Endothelial cell of umbilical vein (primary cell): ENCODE measurements around the gene LRRC8B. TPM values are rescaled to one million over a fixed set of nuclear protein-coding genes. Genes with fewer than 3 reads are reported as not detected.
A peak's percentile ranks its signal among the peaks of the same experiment; 100 is the strongest.

ENCODE experiments used
- BruUV-seq: library from RNA; stranded (reverse); fragments of 400-500 nt; replicated peaks from 2 replicates; lab custom pipeline; 2021; lab: Mats Ljungman, UMichigan
- CTCF ChIA-PET: fragments of 300-600, 350-600 bp; sonication (Branson Sonifier 250); formaldehyde crosslinking; loops from one replicate; lab custom pipeline; 2021; ENCODE audit warnings: antibody characterized with exemption, inconsistent platforms; lab: Charles Lee
- POLR2A ChIA-PET: fragments of 300-600, 350-600 bp; sonication (Branson Sonifier 250); formaldehyde crosslinking; loops from one replicate; lab custom pipeline; 2021; ENCODE audit warnings: antibody characterized with exemption, inconsistent platforms; lab: Charles Lee
- DNase-seq: peaks from one replicate; pipeline ENCODE4 v3.0.0-alpha.2; 2011; ENCODE audit warnings: low read depth, low spot score
- FAIRE-seq: peaks from 2 replicates; lab custom pipeline; 2011; peaks lifted over from hg19 to GRCh38; lab: Jason Lieb, UNC
- H2AFZ ChIP-seq: 2 replicates; pipeline ENCODE4 v1.6.0; 2012; ENCODE audit warnings: low read depth, low read length, control low read depth, inconsistent platforms
- H3K27ac ChIP-seq: 2 replicates; pipeline ENCODE4 v1.5.1; 2011; ENCODE audit warnings: low read depth, mild to moderate bottlenecking, control low read depth, low read length, moderate library complexity; ENCODE audit not compliant: insufficient read depth
- H3K27me3 ChIP-seq, 2 experiments: 2 replicates each; pipeline versions ENCODE4 v1.6.0 to v1.6.1; 2011; ENCODE audit warnings: low read length in 2 of 2, mixed read lengths in 1 of 2; ENCODE audit not compliant: control insufficient read depth in 2 of 2, insufficient read depth in 2 of 2
- H3K36me3 ChIP-seq, 2 experiments: 2 replicates in 1 of 2; 3 replicates in 1 of 2; pipeline ENCODE4 v1.5.1; 2011; ENCODE audit warnings: low read length in 2 of 2, mild to moderate bottlenecking in 1 of 2, moderate library complexity in 1 of 2; ENCODE audit not compliant: control insufficient read depth in 2 of 2, insufficient read depth in 2 of 2; ENCODE audit errors: extremely low read depth in 1 of 2
- H3K4me1 ChIP-seq: 3 replicates; pipeline ENCODE4 v1.5.1; 2011; ENCODE audit warnings: mild to moderate bottlenecking, low read length; ENCODE audit not compliant: control insufficient read depth, insufficient read depth; ENCODE audit errors: extremely low read depth
- H3K4me2 ChIP-seq: 2 replicates; pipeline ENCODE4 v1.6.1; 2011; ENCODE audit warnings: low read length, control low read depth, mixed read lengths; ENCODE audit not compliant: insufficient read depth
- H3K4me3 ChIP-seq, 3 experiments: fragments of 200-600 bp in 1 of 3; sonication (generic), shearing (Covaris generic) in 1 of 3; replicated peaks in 1 of 3; 2 replicates each; pipeline ENCODE4 v1.5.1; 2011 to 2016; ENCODE audit warnings: control low read depth in 3 of 3, low read length in 3 of 3, mild to moderate bottlenecking in 2 of 3, inconsistent platforms in 1 of 3, low read depth in 1 of 3, moderate library complexity in 1 of 3; ENCODE audit not compliant: insufficient read depth in 1 of 3
- H3K79me2 ChIP-seq: 2 replicates; pipeline ENCODE4 v1.6.0; 2012; ENCODE audit warnings: low read length, inconsistent platforms; ENCODE audit not compliant: control insufficient read depth, insufficient read depth
- H3K9ac ChIP-seq: replicated peaks from 2 replicates; pipeline ENCODE3; 2011; ENCODE audit warnings: low read length, control low read depth; ENCODE audit not compliant: insufficient read depth; ENCODE audit errors: extremely low read depth
- H3K9me1 ChIP-seq: replicated peaks from 3 replicates; pipeline ENCODE4 v1.6.0; 2011; ENCODE audit warnings: mild to moderate bottlenecking, low read length; ENCODE audit not compliant: control insufficient read depth, insufficient read depth; ENCODE audit errors: extremely low read depth
- H3K9me3 ChIP-seq: replicated peaks from 2 replicates; pipeline ENCODE4 v1.5.1; 2012; ENCODE audit warnings: low read length, inconsistent platforms; ENCODE audit not compliant: control insufficient read depth, insufficient read depth
- H4K20me1 ChIP-seq: replicated peaks from 2 replicates; pipeline ENCODE3; 2011; ENCODE audit warnings: mild to moderate bottlenecking, low read length; ENCODE audit not compliant: control insufficient read depth, insufficient read depth; ENCODE audit errors: extremely low read depth
- EZH2 ChIP-seq: IDR thresholded peaks from 2 replicates; pipeline ENCODE4 v1.6.1; 2012; ENCODE audit warnings: borderline replicate concordance, low read depth, mild to moderate bottlenecking, moderate library complexity, low read length, inconsistent platforms; ENCODE audit not compliant: severe bottlenecking
- FOS ChIP-seq: IDR thresholded peaks from 2 replicates; pipeline ENCODE4 v1.6.1; 2011; ENCODE audit warnings: mild to moderate bottlenecking, low read length, moderate library complexity, borderline replicate concordance; ENCODE audit not compliant: insufficient read depth
- JUN ChIP-seq: IDR thresholded peaks from 2 replicates; pipeline ENCODE4 v1.6.1; 2011; ENCODE audit warnings: borderline replicate concordance, low read depth; ENCODE audit not compliant: insufficient read length, insufficient read depth
- MAX ChIP-seq: IDR thresholded peaks from 2 replicates; pipeline ENCODE4 v1.6.1; 2011; ENCODE audit not compliant: insufficient read depth, insufficient read length
- MYC ChIP-seq: IDR thresholded peaks from one replicate; pipeline ENCODE4 v1.6.1; 2011; ENCODE audit warnings: mild to moderate bottlenecking, low read depth, low read length
- dilution Hi-C: fragments of 300-500 bp; cut with MboI; formaldehyde crosslinking; loops from one replicate; pipeline ENCODE4 v1.15.0; 2019; ENCODE audit warnings: low sequenced_read_pairs; ENCODE audit not compliant: extremely low pct_ligation_motif_present
- intact Hi-C: fragments of 100-400 bp; cut with micrococcal nuclease; formaldehyde crosslinking; loops from one replicate; pipeline ENCODE4 v1.10.0; 2022
- polyA plus RNA-seq, 4 experiments: library from polyadenylated mRNA; depleted of rRNA in 3 of 4; stranded (reverse) in 3 of 4; unstranded in 1 of 4; fragments of >200 nt; gene quantifications; 2 replicates each; pipeline versions ENCODE4 v1.2.1 to v1.2.3, GENCODE V29; 2011 to 2012; ENCODE audit warnings: missing spikeins in 1 of 4
- total RNA-seq: library from RNA; stranded (reverse); gene quantifications from 2 replicates; pipeline ENCODE4 v1.2.3, GENCODE V29; 2021

LRRC8B gene
- total and polyA plus RNA-seq, 2 donors (not counting 3 experiments of a cell fraction or from before 2014, with no cell fraction given): 15.2 to 15.8 TPM

GRCh38 chr1:89550995-89551394, 26.4 kb downstream of the LRRC8B start:
- Histone ChIP-seq H3K9me3 (no peaks in the 10 kb centered on the region), H3K27me3 (no peaks in the 10 kb centered on the region), H3K4me2 (no peak overlapping the region), H3K9me1 (no peaks in the 10 kb centered on the region), H3K36me3 (no peaks in the 10 kb centered on the region), H3K27ac (no peak overlapping the region), H3K4me3 (no peak overlapping the region), H2AFZ (no peak overlapping the region), H3K9ac (no peak overlapping the region), H4K20me1 (no peaks in the 10 kb centered on the region), H3K79me2 (no peaks in the 10 kb centered on the region), H3K4me1 (peaks cover 24% of the 10 kb centered on the region)
- POLR2A ChIA-PET: no interaction called here
- CTCF ChIA-PET: interaction anchor here (1.1 kb wide), 1 partner anchor 212 kb away, joined by 3 read pairs; no protein-coding TSS in a partner anchor
- BruUV-seq: no TSS peak
- dilution Hi-C loops (no loop called here), intact Hi-C loops (no loop called here)
- no peak for FAIRE-seq
- TF ChIP-seq FOS: no peak
- DNase-seq: no peak

DNA sequence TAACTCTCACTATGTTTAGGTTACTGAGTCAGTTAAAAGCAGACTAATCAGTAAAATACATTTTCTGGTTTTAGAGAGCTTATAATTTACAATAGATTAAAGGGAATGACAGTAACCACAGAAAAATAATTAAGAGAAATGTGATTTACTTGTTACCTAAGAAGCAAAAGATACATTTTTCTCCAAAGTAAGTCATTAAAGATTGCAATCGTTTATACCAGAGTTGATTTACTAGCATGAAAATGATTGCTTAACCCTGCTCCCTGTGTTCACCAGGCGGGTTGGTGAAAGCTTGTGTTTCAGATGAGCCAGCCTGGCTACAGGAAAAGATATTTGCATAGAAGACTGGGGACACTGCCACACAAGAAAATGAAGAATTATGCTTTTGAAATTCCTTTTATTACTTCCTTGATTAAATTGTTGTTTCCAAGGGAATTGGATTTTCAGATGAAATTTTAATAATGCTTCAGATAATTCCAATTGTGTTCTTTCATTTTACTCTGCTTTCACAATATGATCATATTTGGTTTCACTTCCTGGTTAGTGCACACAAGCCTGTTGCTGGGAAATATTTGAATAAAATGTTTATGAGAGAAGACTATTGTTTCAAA, 27.9 kb downstream of the LRRC8B start:
- Histone ChIP-seq H3K27ac (no peak overlapping the region), H3K4me3 (no peak overlapping the region), H3K9me3 (no peaks in the 10 kb centered on the region), H3K79me2 (no peaks in the 10 kb centered on the region), H4K20me1 (no peaks in the 10 kb centered on the region), H3K36me3 (no peaks in the 10 kb centered on the region), H3K9me1 (no peaks in the 10 kb centered on the region), H2AFZ (no peak overlapping the region), H3K27me3 (no peaks in the 10 kb centered on the region), H3K4me2 (peak overlapping the region; percentile 36), H3K4me1 (peaks cover 9% of the 10 kb centered on the region), H3K9ac (no peak overlapping the region)
- FAIRE-seq (peak; percentile 43), DNase-seq (peak; percentile 51)
- no TSS peak for BruUV-seq
- intact Hi-C loops: no loop called here
- dilution Hi-C loops: no loop called here
- TF ChIP-seq MYC (no peak), JUN (no peak), FOS (no peak), MAX (no peak), EZH2 (no peak)
- CTCF ChIA-PET: interaction anchor here (1.0 kb wide), 2 partner anchors 17 to 210 kb away, joined by 3 read pairs; no protein-coding TSS in a partner anchor
- POLR2A ChIA-PET: no interaction called here
